ENCODE results near the gene SERTM1. TPM values are rescaled to one million over a fixed set of nuclear protein-coding genes. Genes with fewer than 3 reads are reported as not detected.

Gene SERTM1
- polyA plus RNA-seq, 1 donor from 2014 or later = not detected

DNA sequence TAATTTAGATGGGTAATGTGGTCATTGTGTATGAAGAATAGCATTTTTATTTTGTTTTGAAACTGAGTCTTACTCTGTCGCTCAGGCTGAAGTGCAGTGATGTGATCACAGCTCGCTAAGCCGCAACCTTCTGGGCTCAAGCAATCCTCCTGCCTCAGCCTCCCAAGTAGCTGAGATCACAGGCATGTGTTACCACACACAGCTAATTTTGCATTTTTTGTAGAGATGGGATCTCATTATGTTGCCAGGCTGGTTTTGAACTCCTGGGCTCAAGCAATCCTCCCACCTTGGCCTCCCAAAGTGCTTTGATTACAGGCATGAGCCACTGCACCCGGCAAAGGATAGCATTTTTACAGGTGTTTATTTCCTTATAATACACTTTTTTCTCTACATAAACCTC, 36.6 kb downstream of the SERTM1 start:
- Histone ChIP-seq H3K9ac (ENCODE audit: low read length) (no peak overlapping the region), H3K4me2 (ENCODE audit: low read length) (no peak overlapping the region), H3K4me3 (ENCODE audit: low read length) (no peak overlapping the region), H4K20me1 (ENCODE audit: insufficient read depth) (no peaks in the 10 kb centered on the region), H3K27ac (ENCODE audit: low read length) (no peak overlapping the region), H3K79me2 (replicated peaks; ENCODE audit: insufficient read depth, low read length) (no peaks in the 10 kb centered on the region), H2AFZ (ENCODE audit: low read depth, low read length) (no peak overlapping the region), H3K27me3 (ENCODE audit: insufficient read depth, low read depth, low read length) (no peaks in the 10 kb centered on the region), H3K9me2 (ENCODE audit: insufficient read depth, low read length) (no peaks in the 10 kb centered on the region), H3F3A (ENCODE audit: insufficient read depth, low read length, poor library complexity, severe bottlenecking) (no peaks in the 10 kb centered on the region), H3K9me3 (ENCODE audit: low read length) (no peaks in the 10 kb centered on the region), H3K36me3 (ENCODE audit: insufficient read depth, low read length) (no peaks in the 10 kb centered on the region)
- TF ChIP-seq EZH2 (IDR thresholded peaks at IDR 0.05; ENCODE audit: borderline replicate concordance, insufficient read depth, low read length, poor library complexity, severe bottlenecking) (no peak), MXI1 (conservative IDR thresholded peaks at IDR 0.05; ENCODE audit: poor library complexity, severe bottlenecking) (no peak), RAD21 (conservative IDR thresholded peaks at IDR 0.05) (no peak), SMC3 (conservative IDR thresholded peaks at IDR 0.05; ENCODE audit: poor library complexity) (no peak), EP300 (conservative IDR thresholded peaks at IDR 0.05; ENCODE audit: poor library complexity, severe bottlenecking) (no peak), TAF1 (IDR thresholded peaks at IDR 0.05; ENCODE audit: low read depth) (no peak), POLR2AphosphoS5 (IDR thresholded peaks at IDR 0.05) (no peak)
- TF ChIP-seq, protein P1, sequence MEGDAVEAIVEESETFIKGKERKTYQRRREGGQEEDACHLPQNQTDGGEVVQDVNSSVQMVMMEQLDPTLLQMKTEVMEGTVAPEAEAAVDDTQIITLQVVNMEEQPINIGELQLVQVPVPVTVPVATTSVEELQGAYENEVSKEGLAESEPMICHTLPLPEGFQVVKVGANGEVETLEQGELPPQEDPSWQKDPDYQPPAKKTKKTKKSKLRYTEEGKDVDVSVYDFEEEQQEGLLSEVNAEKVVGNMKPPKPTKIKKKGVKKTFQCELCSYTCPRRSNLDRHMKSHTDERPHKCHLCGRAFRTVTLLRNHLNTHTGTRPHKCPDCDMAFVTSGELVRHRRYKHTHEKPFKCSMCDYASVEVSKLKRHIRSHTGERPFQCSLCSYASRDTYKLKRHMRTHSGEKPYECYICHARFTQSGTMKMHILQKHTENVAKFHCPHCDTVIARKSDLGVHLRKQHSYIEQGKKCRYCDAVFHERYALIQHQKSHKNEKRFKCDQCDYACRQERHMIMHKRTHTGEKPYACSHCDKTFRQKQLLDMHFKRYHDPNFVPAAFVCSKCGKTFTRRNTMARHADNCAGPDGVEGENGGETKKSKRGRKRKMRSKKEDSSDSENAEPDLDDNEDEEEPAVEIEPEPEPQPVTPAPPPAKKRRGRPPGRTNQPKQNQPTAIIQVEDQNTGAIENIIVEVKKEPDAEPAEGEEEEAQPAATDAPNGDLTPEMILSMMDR (IDR thresholded peaks at IDR 0.05; ENCODE audit: poor library complexity, severe bottlenecking) = no peak
- TF ChIP-seq, protein P2, sequence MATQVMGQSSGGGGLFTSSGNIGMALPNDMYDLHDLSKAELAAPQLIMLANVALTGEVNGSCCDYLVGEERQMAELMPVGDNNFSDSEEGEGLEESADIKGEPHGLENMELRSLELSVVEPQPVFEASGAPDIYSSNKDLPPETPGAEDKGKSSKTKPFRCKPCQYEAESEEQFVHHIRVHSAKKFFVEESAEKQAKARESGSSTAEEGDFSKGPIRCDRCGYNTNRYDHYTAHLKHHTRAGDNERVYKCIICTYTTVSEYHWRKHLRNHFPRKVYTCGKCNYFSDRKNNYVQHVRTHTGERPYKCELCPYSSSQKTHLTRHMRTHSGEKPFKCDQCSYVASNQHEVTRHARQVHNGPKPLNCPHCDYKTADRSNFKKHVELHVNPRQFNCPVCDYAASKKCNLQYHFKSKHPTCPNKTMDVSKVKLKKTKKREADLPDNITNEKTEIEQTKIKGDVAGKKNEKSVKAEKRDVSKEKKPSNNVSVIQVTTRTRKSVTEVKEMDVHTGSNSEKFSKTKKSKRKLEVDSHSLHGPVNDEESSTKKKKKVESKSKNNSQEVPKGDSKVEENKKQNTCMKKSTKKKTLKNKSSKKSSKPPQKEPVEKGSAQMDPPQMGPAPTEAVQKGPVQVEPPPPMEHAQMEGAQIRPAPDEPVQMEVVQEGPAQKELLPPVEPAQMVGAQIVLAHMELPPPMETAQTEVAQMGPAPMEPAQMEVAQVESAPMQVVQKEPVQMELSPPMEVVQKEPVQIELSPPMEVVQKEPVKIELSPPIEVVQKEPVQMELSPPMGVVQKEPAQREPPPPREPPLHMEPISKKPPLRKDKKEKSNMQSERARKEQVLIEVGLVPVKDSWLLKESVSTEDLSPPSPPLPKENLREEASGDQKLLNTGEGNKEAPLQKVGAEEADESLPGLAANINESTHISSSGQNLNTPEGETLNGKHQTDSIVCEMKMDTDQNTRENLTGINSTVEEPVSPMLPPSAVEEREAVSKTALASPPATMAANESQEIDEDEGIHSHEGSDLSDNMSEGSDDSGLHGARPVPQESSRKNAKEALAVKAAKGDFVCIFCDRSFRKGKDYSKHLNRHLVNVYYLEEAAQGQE (IDR thresholded peaks at IDR 0.05; ENCODE audit: borderline replicate concordance) = no peak

DNA sequence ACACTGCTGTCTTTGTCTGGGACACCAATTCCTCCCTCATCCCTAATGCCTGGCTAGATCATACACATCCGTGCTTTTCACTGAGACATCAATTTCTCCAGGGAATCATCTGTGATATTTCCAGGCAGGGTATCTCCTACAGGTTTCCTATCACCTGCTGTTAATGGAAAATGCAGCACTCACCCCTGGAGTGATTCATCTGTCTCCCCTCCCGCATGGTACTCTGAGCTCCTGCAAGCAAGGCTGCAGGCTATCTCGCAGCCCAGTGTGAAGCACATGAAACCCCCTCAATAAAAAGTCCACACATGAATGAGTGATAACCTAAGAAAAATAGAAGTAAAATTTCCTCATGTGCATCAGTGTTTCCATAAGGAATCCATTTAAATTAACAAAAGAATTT, 38.5 kb downstream of the SERTM1 start:
- Histone ChIP-seq H4K20me1 (ENCODE audit: insufficient read depth) (no peaks in the 10 kb centered on the region), H3K4me2 (ENCODE audit: low read length) (no peak overlapping the region), H3K9ac (ENCODE audit: low read length) (no peak overlapping the region), H3K9me2 (ENCODE audit: insufficient read depth, low read length) (no peaks in the 10 kb centered on the region), H2AFZ (ENCODE audit: low read depth, low read length) (no peak overlapping the region), H3K27me3 (ENCODE audit: insufficient read depth, low read depth, low read length) (no peaks in the 10 kb centered on the region), H3K27ac (ENCODE audit: low read length) (no peak overlapping the region), H3K9me3 (ENCODE audit: low read length) (no peaks in the 10 kb centered on the region), H3K4me3 (ENCODE audit: low read length) (no peak overlapping the region), H3F3A (ENCODE audit: insufficient read depth, low read length, poor library complexity, severe bottlenecking) (no peaks in the 10 kb centered on the region), H3K36me3 (ENCODE audit: insufficient read depth, low read length) (no peaks in the 10 kb centered on the region), H3K79me2 (replicated peaks; ENCODE audit: insufficient read depth, low read length) (no peaks in the 10 kb centered on the region)
- TF ChIP-seq MXI1 (conservative IDR thresholded peaks at IDR 0.05; ENCODE audit: poor library complexity, severe bottlenecking) (no peak), RAD21 (conservative IDR thresholded peaks at IDR 0.05) (no peak), TAF1 (IDR thresholded peaks at IDR 0.05; ENCODE audit: low read depth) (no peak), POLR2AphosphoS5 (IDR thresholded peaks at IDR 0.05) (no peak), EP300 (conservative IDR thresholded peaks at IDR 0.05; ENCODE audit: poor library complexity, severe bottlenecking) (no peak), EZH2 (IDR thresholded peaks at IDR 0.05; ENCODE audit: borderline replicate concordance, insufficient read depth, low read length, poor library complexity, severe bottlenecking) (no peak), SMC3 (conservative IDR thresholded peaks at IDR 0.05; ENCODE audit: poor library complexity) (no peak)
- TF ChIP-seq, protein P1 (IDR thresholded peaks at IDR 0.05; ENCODE audit: poor library complexity, severe bottlenecking) = no peak
- TF ChIP-seq, protein P2 (IDR thresholded peaks at IDR 0.05; ENCODE audit: borderline replicate concordance) = no peak

Measured in neural cell (in vitro differentiated cells).